Raji (cell line): Measurements from ENCODE around the gene BACH2.

ENCODE experiments used
- POLR2A ChIP-seq: IDR thresholded peaks from 2 replicates; pipeline ENCODE4 v1.6.1; 2011; ENCODE audit warnings: low read depth, low read length, control low read depth; ENCODE audit not compliant: insufficient read depth

BACH2 gene

DNA sequence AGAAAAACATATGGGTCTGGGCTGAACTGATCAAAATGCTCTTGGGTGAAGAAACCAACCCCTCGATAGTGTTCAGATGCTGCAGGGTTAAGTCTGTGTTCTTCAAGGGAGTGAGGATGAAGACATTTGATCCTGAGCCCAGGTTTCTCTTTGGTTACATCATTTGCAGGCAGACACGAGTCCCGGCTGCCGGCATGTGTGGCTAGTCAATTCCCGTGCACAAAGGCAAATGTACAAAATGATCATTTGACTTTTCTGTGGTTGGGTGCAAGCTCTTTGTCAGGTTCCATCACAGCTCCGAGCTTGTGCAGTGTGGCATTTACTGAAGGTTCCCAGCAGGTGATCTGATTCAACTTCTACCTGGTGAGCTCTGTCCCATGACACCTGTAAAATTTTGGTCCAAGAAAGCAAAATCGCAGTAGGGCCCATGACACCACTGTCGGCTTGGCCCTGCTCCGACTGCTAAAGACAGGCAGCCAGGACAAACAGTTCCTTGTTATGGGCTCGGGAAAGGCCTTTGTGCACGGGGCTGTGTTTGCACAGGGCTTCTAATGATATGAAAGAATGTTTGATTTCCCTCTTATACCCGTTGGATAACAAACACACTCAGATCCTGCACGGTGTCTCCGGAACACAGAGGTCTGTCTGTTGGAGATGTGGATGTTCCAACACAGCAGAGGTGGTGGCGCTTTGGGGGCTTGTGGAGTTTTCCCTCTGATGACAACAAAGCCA lies 355.4 kb downstream of the BACH2 start:
- no peak for TF ChIP-seq POLR2A

DNA sequence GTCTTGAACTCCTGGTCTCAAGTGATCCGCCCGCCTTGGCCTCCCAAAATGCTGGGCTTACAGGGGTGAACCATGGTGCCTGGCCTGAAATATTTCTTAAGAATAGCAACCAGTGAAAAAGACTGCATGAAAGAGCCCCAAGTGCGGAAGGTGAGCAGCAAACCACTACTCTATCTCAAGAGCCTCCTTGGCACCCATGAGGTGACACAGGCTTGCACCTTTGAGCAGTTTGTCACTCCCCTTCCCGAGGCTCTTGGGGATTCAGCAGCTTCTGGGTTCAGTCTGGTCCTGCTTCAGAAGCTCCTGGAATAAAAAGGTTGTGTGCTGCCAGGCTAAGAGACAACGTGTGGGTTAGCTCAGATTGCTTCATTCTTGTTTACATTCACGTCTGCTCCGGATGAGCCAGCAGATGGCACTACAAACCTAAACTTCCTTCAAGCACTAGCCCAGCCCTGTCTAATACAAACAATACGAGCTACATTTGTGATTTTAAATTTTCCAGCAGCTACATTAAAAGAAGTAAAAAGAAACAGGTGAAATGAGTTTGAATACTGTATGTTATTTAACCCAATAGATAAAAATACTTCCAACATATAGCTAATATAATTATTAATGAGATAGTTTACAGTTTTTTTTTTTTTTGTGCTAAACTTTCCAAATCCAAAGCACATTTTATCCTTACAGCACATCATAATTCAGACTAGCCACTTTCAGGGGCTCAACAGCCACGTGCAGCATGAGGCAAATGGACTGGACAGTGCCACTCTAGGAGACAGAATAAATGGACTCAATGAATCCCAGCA lies 356.2 kb downstream of the BACH2 start:
- no peak for TF ChIP-seq POLR2A

DNA sequence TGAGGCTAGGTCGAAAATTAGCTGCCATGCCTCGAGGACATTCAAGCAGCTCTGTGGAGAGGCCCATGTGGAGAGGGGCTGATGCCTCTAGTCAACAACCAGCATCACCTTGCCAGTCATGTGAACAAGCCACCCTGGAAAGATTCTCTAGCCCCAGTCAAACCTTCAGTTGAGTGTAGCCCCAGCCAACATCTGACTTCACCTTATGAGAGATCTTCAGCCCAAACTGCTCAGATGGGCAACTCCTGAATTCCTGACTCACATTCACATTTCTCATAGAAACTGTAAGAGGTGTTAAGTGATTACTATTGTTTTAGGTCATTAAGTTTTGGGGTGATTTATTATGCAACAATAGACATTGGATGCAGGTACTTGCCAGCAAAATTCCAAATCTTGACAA lies 357.5 kb downstream of the BACH2 start:
- no peak for TF ChIP-seq POLR2A

DNA sequence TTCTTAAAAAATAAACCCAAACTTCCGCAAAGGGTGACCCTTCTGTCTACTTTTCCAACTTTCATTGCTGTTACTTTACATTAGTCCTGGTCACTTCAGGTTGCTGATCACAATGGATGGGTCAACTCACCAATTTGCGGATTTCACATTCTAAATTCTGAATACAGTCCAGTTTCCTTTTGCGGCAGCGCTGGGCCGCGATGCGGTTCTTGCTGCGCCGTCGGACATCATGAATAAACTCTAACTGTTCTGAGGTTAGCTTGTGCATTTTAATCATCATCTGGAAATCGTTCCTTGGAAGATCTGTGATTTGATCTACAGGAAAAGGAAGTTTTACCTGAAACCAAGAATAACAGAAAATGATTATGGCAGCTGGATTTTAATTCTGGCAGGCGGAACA lies 358.6 kb downstream of the BACH2 start:
- no peak for TF ChIP-seq POLR2A

DNA sequence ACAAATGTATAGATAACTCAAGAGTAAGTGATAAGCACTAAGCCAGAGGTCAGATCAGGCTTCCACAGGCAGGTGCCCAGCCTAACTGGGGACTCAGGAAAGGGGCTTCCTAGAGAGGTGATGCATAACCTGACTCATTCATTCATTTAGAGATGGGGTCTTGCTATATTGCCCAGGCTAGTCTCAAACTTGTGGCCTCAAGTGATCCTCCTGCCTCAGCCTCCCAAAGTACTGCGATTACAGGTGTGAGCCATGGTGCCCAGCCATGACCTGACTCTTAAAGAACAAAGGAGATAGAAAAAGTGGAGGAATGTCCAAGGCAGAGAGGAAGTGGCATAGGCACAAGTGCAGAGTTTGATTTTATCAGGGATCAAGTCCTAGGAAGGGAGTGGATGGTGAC lies 360.5 kb downstream of the BACH2 start:
- no peak for TF ChIP-seq POLR2A

DNA sequence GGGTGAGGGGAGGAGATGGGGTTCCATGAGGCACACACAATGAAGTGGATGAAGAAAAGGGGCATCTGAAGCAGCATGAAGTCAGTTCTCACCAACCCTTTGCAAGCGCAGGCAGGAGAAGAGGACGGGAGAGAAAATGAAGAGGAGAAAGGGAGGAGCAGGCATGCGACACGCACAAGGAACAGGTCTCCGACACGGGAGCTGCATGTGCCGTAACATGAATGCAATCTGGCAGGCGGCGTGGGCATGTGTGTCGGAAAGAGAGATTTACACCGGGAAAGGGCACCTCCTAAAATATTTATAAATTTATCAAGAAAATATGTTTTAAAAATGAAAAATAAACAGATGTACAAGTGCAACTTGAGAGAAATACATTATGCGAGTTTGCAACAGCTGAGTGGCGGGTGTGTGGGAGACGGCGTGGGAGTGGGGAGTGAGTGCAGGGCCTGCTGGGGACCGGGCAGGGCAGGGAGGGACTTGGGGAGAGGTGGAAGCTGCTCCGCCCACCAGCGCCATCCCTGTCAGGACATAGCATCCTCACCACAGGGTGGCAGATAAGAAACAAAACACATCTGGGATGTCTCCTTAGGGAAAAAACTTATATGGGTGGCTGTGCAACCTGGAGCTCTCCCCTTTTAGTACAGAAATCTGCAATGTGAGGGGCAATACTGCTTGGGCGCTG lies 361.8 kb downstream of the BACH2 start:
- TF ChIP-seq POLR2A: no peak

DNA sequence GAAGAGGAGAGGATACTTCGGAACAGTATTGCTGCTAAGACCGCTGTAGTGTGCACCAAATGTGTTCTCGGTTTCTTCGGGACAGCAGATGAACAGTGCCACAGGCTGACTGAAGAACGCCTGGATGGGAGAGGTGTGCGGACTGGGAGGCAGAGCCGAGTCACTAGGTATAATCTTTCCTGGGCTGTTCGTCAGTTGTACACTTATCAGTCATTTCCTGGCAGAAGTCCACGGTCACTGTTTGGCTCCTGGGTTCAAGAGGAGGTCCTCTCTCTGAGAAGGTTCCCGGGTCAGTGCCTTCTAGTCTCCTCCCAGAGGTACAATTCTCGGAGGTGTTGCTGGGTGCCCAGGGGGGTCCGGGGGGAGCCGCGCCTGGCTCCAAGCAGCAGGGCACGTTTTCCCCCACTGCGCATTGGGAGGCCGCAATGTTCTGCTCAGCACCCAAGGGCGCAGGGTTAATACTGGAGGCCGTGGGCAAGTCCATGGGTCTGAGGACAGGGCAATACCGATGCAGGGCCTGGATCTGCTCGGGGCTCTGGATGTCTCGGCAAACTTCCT lies 364.3 kb downstream of the BACH2 start:
- no peak for TF ChIP-seq POLR2A

DNA sequence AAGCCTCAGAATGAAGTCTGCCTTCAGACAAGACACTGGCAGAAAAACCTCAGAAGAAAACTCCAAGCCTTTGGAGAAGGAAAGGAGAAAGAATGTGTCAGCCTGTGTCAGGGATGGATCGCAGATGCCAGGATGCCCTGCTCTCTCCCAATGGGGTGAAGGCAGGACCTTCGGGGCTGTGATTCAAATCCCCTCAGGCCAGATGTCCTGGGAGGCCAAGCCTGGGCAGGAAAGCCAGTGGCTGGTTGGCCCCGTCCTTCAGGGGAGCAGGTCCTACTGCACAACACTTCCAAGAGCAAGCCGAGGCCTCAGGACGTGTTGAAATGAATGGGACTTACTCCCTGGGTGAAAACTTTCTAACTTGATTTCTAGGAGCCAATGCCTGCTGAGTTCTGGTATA lies 365.9 kb downstream of the BACH2 start:
- no peak for TF ChIP-seq POLR2A

DNA sequence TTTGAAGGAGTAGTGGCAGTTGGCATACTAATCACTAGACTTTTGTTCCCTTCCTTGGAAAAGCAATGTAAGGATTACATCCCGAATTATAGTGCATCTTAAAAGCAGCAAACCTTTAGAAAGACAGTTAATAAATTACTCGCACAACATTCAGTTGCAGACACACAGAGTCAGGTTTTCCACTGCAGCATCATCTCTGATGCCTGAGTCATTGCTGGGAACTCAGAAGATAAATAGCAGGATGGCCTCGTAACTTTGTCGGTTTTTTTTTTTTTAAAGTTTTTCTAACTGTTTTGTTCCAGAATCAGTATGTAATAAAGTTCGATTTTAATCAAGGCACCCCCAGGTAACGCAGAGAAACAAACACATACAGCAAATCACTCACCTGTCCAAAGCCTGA lies 368.0 kb downstream of the BACH2 start:
- TF ChIP-seq POLR2A: no peak

DNA sequence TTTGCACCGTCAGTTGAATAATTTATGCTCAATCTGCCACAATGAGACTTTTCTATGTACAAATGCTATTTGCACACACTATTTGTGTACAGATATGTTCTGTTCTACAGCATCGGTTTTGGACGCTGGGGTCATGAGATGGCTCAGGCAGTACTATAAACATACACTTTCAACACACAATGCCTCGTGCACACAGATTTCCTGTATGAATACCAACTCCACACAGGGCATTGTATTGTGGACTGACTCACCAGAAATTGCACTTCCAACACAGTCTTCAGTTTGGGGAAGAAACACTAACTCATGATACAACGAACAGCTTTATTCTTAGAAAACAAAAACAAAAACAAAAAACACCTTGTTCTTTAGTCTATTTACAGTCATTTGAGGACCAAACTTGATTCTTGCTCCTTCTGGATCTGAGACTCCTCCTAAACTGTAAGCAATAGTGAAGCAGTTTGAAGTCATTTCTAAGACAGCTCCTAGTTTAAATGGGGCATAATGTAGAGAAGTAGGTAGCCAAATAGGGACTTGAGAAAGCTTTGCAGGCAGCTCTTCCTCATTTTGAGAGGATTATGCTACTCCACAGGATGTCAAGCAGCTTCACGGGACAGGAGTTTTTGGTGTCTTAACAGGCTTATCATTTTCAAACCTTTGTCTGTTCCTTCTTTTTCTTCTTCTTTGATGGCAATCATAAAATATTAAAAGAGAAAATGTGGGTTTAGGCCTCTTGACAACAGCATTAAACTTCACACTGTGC lies 368.7 kb downstream of the BACH2 start:
- no peak for TF ChIP-seq POLR2A

DNA sequence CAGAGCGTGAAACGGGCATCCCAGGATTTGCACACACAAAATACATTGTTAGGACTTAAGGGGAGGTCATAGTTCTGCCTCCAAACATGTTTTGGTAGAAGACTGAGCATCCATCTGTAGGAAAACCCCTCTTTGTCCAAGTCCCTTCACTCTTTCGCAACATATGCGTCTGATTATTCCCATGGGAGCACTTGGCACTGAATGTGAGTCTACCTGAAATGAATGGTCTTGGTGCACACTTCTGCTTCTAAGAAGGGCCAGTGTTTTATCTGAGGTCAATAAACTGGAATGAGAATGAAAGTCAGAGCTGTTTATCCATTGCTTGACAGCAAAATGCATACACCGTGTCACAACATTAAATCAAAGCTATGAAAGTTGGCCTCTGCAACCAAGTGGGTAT lies 369.4 kb downstream of the BACH2 start:
- no peak for TF ChIP-seq POLR2A

DNA sequence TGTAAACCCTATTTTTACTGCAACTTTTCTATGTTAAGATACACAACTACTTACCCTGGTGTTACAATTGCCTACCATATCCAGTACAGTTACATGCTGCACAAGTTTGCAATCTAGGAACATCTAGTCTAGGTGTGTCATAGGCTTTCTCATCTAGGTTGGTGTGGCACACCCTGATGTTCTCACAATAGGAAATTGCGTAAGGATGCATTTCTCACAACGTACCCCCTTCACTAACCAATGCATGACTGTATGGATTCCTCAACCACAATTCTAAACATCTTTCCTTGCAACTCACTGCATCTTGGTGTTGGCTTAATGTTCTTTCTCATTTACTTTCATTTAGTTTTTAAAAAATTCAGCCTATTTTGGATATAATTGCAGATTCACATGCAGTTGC lies 370.8 kb downstream of the BACH2 start:
- TF ChIP-seq POLR2A: no peak

DNA sequence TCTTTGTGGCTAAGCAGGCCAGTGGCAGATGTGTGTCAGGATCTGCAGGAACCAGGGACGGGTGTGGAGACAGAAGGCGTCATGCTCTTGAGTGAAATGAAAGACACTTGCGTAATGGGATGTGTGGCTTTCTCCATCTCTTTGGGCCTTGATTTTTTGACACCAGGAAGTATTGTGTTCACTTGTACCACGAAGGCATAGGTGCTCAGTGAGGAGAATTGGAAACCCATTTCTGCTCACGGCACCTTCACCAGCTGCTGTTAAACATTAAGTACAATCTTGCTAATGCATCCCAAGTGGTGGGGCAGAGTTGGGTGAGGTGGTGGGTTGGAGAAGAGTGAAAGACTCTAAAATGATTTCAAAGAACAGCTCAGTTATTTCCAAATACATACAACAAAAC lies 372.4 kb downstream of the BACH2 start:
- TF ChIP-seq POLR2A: no peak

DNA sequence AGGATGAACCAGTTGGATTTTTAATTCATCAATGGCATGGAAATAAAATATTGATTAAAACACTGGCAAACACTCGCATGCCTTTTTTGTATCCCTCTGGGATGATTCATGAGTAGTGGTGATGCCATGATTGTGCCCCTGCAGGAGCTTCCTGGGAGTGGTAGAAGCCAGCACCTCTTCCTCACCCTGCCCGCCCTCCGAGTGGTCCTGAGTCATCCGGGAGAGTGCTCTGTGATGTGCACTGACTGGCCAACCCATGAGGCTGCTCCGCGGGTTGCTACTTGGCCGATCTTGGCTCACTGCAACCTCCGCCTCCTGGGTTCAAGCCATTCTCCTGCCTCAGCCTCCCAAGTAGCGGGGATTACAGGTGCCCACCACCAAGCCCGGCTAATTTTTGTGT lies 375.0 kb downstream of the BACH2 start:
- TF ChIP-seq POLR2A: no peak

DNA sequence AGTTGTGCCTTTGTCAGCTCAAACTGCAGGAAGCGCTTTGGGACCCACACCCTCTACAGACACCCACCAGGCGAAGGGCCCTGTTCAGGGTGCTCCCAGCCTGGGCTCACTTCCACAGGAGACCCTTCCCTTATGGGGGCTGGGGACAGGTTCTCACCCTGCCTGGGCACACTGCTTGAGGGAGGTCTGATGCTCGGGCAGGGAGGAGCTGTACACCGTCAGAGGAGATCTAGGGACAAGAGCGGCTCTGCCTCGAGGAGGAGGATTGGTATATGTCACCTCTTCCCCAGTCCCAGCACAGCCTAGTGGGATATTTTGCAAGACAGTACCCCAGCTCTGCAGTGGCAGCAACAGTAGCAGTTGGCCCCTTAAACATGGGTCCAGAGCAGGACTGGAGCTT lies 375.4 kb downstream of the BACH2 start:
- no peak for TF ChIP-seq POLR2A
